HepG2 (cell line): Measurements from ENCODE around the gene TSGA10IP. TPM values are rescaled to one million over a fixed set of nuclear protein-coding genes. Genes with fewer than 3 reads are reported as not detected.
A peak's percentile ranks its signal among the peaks of the same experiment; 100 is the strongest.

Experiments used
- CHD4 ChIP-seq: fragments of 200-600 bp; sonication (generic); IDR thresholded peaks from 2 replicates; pipeline ENCODE4 v1.7.0; 2017; ENCODE audit warnings: mild to moderate bottlenecking, low read length, borderline replicate concordance
- CREB1 ChIP-seq, 2 experiments: fragments of 450-650 bp in 1 of 2; IDR thresholded peaks; 2 replicates each; pipeline ENCODE4 v1.6.1; 2016 to 2017; ENCODE audit warnings: control low read depth in 1 of 2, mild to moderate bottlenecking in 1 of 2, missing compliant biosample characterization in 1 of 2, missing genetic modification characterization in 1 of 2
- DPF2 ChIP-seq: sonication (generic); formaldehyde crosslinking; IDR thresholded peaks from 2 replicates; pipeline ENCODE4 v1.4.0; 2020; ENCODE audit warnings: mild to moderate bottlenecking, low read depth, missing genetic modification reagents, borderline replicate concordance
- GATAD1 ChIP-seq: IDR thresholded peaks from 2 replicates; pipeline ENCODE4 v1.6.1; 2016; ENCODE audit warnings: missing genetic modification reagents, missing compliant biosample characterization
- HHEX ChIP-seq: IDR thresholded peaks from 2 replicates; pipeline ENCODE4 v1.6.1; 2016; ENCODE audit warnings: control low read depth
- HMG20A ChIP-seq: IDR thresholded peaks from 2 replicates; pipeline ENCODE4 v1.6.1; 2016; ENCODE audit warnings: borderline replicate concordance
- KLF13 ChIP-seq: sonication (generic); formaldehyde crosslinking; IDR thresholded peaks from 2 replicates; pipeline ENCODE4 v1.4.0; 2020; ENCODE audit warnings: mild to moderate bottlenecking, missing genetic modification reagents
- RBFOX2 ChIP-seq: fragments of 200-400 bp; formaldehyde crosslinking; IDR thresholded peaks from 2 replicates; pipeline ENCODE4 v1.6.1; 2017; ENCODE audit warnings: low read depth, mild to moderate bottlenecking, low read length
- RBM39 ChIP-seq: fragments of 200-400 bp; formaldehyde crosslinking; IDR thresholded peaks from one replicate; pipeline ENCODE4 v1.6.1; 2018; ENCODE audit warnings: antibody characterized with exemption, mild to moderate bottlenecking, low read depth, low read length; ENCODE audit not compliant: poor library complexity, severe bottlenecking
- SMC3 ChIP-seq: IDR thresholded peaks from 2 replicates; pipeline ENCODE4 v1.6.1; 2011; ENCODE audit warnings: low read length, improper control_type of control experiment
- SOX13 ChIP-seq, 3 experiments: fragments of 450-650 bp in 1 of 3; sonication (generic) in 1 of 3; formaldehyde crosslinking in 1 of 3; IDR thresholded peaks in 2 of 3; conservative IDR thresholded peaks in 1 of 3; 2 replicates each; pipeline versions ENCODE4 v1.5.0 to v1.6.1; 2016 to 2020; ENCODE audit warnings: antibody characterized with exemption in 1 of 3, mild to moderate bottlenecking in 1 of 3, missing compliant biosample characterization in 1 of 3, missing genetic modification reagents in 1 of 3, moderate library complexity in 1 of 3
- TMF1 ChIP-seq: sonication (generic); formaldehyde crosslinking; IDR thresholded peaks from 2 replicates; pipeline ENCODE4 v1.8.1; 2022; ENCODE audit warnings: low read depth, missing genetic modification reagents
- ZNF251 ChIP-seq: sonication (generic); formaldehyde crosslinking; IDR thresholded peaks from 2 replicates; pipeline ENCODE4 v1.9.0; 2021; ENCODE audit warnings: mild to moderate bottlenecking, missing genetic modification reagents
- ZNF543 ChIP-seq: sonication (generic); formaldehyde crosslinking; IDR thresholded peaks from 2 replicates; pipeline ENCODE4 v1.4.0; 2020; ENCODE audit warnings: mild to moderate bottlenecking, missing genetic modification reagents
- ZNF772 ChIP-seq: sonication (generic); formaldehyde crosslinking; IDR thresholded peaks from 2 replicates; pipeline ENCODE4 v1.5.0; 2020; ENCODE audit warnings: mild to moderate bottlenecking, missing genetic modification reagents
- ZSCAN21 ChIP-seq: sonication (generic); formaldehyde crosslinking; IDR thresholded peaks from 2 replicates; pipeline ENCODE4 v1.8.0; 2022; ENCODE audit warnings: mild to moderate bottlenecking, missing genetic modification reagents, moderate library complexity, borderline replicate concordance
- polyA plus RNA-seq, 8 experiments: library from polyadenylated mRNA; depleted of rRNA in 3 of 8; stranded (reverse) in 7 of 8; unstranded in 1 of 8; fragments of >200 nt; fragmentation: Illumina TruSeq in 4 of 8; extraction: Trizol in 4 of 8; gene quantifications; 2 replicates each; pipeline versions ENCODE4 v1.2.1 to v1.2.3, GENCODE V29; 2011 to 2016; ENCODE audit warnings: low read depth in 4 of 8, missing spikeins in 1 of 8, mixed read lengths in 1 of 8; ENCODE audit not compliant: insufficient read depth in 1 of 8
- total RNA-seq, 5 experiments: library from RNA; depleted of rRNA; stranded (reverse); fragments of >200 nt; fragmentation: Illumina TruSeq; extraction: Trizol; gene quantifications; 2 replicates each; pipeline ENCODE4 v1.2.3, GENCODE V29; 2016; ENCODE audit warnings: low read depth in 1 of 5
- TF ChIP-seq, protein P1 (sequence below): sonication (generic); formaldehyde crosslinking; IDR thresholded peaks from 2 replicates; pipeline ENCODE4; 2020; ENCODE audit warnings: missing genetic modification reagents, mild to moderate bottlenecking, borderline replicate concordance
- TF ChIP-seq, protein P2 (sequence below): sonication (generic); formaldehyde crosslinking; IDR thresholded peaks from 2 replicates; pipeline ENCODE4 v1.9.0; 2022; ENCODE audit warnings: low read depth, missing genetic modification reagents
- TF ChIP-seq, protein P3 (sequence below): sonication (generic); formaldehyde crosslinking; IDR thresholded peaks from 2 replicates; pipeline ENCODE4 v1.5.0; 2020; ENCODE audit warnings: missing genetic modification reagents

Gene TSGA10IP
- total and polyA plus RNA-seq, 2 of the 13 experiments (the other 11 are each of a cell fraction or from before 2014, with no cell fraction given): not detected

DNA sequence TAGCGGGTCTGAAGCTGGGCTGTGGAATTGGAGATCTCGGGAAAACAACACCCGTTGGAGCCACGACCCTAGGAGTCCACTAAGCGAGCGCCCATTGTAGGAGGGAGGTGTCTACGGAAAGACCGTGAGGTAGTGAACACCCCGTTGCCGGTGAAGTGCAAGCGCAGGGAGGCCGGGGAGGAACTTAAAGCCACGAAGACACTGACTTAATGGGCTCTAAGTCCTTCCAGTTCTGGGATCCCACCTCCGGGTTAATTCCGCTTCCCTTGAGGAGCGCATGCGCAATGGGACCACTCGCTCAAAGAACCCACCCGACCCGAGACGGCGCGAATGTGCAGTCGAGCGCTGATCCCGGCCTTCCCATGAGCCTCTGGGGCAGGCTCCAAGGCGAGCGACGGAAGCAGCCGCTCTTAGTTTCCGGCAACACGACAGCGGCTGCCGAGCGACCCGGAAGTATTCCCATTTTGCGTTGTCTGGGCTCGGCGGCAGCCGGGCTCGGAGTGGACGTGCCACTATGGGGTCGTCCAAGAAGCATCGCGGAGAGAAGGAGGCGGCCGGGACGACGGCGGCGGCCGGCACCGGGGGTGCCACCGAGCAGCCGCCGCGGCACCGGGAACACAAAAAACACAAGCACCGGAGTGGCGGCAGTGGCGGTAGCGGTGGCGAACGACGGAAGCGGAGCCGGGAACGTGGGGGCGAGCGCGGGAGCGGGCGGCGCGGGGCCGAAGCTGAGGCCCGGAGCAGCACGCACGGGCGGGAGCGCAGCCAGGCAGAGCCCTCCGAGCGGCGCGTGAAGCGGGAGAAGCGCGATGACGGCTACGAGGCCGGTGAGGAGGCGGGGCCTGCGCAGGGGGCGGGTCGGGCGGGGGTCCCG is 16.2 kb downstream of the TSGA10IP start, which contains the start of gene SART1 (continued):
- TF ChIP-seq, protein P1, sequence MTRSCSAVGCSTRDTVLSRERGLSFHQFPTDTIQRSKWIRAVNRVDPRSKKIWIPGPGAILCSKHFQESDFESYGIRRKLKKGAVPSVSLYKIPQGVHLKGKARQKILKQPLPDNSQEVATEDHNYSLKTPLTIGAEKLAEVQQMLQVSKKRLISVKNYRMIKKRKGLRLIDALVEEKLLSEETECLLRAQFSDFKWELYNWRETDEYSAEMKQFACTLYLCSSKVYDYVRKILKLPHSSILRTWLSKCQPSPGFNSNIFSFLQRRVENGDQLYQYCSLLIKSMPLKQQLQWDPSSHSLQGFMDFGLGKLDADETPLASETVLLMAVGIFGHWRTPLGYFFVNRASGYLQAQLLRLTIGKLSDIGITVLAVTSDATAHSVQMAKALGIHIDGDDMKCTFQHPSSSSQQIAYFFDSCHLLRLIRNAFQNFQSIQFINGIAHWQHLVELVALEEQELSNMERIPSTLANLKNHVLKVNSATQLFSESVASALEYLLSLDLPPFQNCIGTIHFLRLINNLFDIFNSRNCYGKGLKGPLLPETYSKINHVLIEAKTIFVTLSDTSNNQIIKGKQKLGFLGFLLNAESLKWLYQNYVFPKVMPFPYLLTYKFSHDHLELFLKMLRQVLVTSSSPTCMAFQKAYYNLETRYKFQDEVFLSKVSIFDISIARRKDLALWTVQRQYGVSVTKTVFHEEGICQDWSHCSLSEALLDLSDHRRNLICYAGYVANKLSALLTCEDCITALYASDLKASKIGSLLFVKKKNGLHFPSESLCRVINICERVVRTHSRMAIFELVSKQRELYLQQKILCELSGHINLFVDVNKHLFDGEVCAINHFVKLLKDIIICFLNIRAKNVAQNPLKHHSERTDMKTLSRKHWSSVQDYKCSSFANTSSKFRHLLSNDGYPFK (CRISPR knock-in tag): peak; percentile 75; the same call in 1 of the 2 replicates
- peak; percentile 96 for TF ChIP-seq RBM39
- 0 out of 2 replicates have a peak, but pooled peaks have one; percentile 19 for TF ChIP-seq TMF1 (CRISPR knock-in tag)
- TF ChIP-seq SOX13 (IDR thresholded peaks at IDR 0.05): no peak
- peak in 1 of 2 experiments; percentile 20; a peak in 1 of 4 replicates for TF ChIP-seq SOX13 (CRISPR knock-in tag; conservative IDR thresholded peaks at IDR 0.05 in 1 of 2, IDR thresholded peaks at IDR 0.05 in 1 of 2)
- no peak for TF ChIP-seq CREB1 (IDR thresholded peaks at IDR 0.05)
- peak; percentile 68; the same call in 1 of the 2 replicates for TF ChIP-seq CREB1 (CRISPR knock-in tag; IDR thresholded peaks at IDR 0.05)
- TF ChIP-seq RBFOX2: peak; percentile 95
- TF ChIP-seq CHD4: no peak
- TF ChIP-seq HMG20A (CRISPR knock-in tag): no peak
- TF ChIP-seq, protein P2, sequence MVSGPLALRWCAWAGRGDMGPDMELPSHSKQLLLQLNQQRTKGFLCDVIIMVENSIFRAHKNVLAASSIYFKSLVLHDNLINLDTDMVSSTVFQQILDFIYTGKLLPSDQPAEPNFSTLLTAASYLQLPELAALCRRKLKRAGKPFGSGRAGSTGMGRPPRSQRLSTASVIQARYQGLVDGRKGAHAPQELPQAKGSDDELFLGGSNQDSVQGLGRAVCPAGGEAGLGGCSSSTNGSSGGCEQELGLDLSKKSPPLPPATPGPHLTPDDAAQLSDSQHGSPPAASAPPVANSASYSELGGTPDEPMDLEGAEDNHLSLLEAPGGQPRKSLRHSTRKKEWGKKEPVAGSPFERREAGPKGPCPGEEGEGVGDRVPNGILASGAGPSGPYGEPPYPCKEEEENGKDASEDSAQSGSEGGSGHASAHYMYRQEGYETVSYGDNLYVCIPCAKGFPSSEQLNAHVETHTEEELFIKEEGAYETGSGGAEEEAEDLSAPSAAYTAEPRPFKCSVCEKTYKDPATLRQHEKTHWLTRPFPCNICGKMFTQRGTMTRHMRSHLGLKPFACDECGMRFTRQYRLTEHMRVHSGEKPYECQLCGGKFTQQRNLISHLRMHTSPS: no peak
- peak; percentile 78 for TF ChIP-seq ZNF543 (CRISPR knock-in tag)
- no peak for TF ChIP-seq SMC3
- TF ChIP-seq GATAD1 (CRISPR knock-in tag): peak; percentile 99
- peak; percentile 87 for TF ChIP-seq ZNF772 (CRISPR knock-in tag)
- no peak for TF ChIP-seq DPF2 (CRISPR knock-in tag)
- TF ChIP-seq ZSCAN21 (CRISPR knock-in tag): 0 out of 2 replicates have a peak, but pooled peaks have one; percentile 15
- TF ChIP-seq, protein P3, sequence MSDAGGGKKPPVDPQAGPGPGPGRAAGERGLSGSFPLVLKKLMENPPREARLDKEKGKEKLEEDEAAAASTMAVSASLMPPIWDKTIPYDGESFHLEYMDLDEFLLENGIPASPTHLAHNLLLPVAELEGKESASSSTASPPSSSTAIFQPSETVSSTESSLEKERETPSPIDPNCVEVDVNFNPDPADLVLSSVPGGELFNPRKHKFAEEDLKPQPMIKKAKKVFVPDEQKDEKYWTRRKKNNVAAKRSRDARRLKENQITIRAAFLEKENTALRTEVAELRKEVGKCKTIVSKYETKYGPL (CRISPR knock-in tag): no peak
- no peak for TF ChIP-seq ZNF251
- TF ChIP-seq KLF13 (CRISPR knock-in tag): no peak
- TF ChIP-seq HHEX: no peak
